Activated CD4-positive, alpha-beta T cell treated with anti-CD3 and anti-CD28 coated beads, Interleukin-2, amount 50 U/mL, for 4 hours (primary cell): ENCODE data around the gene SMYD3.

Source experiments
- DNase-seq, 2 experiments: peaks; one replicate each; pipeline ENCODE4 v3.0.0-alpha.2; 2020

The SMYD3 gene

GRCh38 chr1:245810181-245810769 lies 696.8 kb downstream of the SMYD3 start:
- no peak for DNase-seq

- DNase-seq: no peak
Measured at GRCh38 chr1:245809361-245809760, 697.7 kb downstream of the SMYD3 start.

- DNase-seq: no peak
Measured at GRCh38 chr1:245807954-245808719, 698.9 kb downstream of the SMYD3 start.

- no peak for DNase-seq
Measured at GRCh38 chr1:245807306-245807705, 699.8 kb downstream of the SMYD3 start.

- no peak for DNase-seq
Measured at GRCh38 chr1:245805532-245805931, 701.5 kb downstream of the SMYD3 start.

- no peak for DNase-seq
Measured at GRCh38 chr1:245804696-245805095, 702.4 kb downstream of the SMYD3 start.

GRCh38 chr1:245803666-245804037 lies 703.4 kb downstream of the SMYD3 start:
- DNase-seq: no peak

GRCh38 chr1:245802941-245803665 lies 704.0 kb downstream of the SMYD3 start:
- no peak for DNase-seq

- DNase-seq: no peak
Measured at GRCh38 chr1:245800901-245801605, 706.0 kb downstream of the SMYD3 start.

- DNase-seq: no peak
Measured at GRCh38 chr1:245798349-245798711, 708.7 kb downstream of the SMYD3 start.

GRCh38 chr1:245797592-245798348 lies 709.3 kb downstream of the SMYD3 start:
- no peak for DNase-seq

GRCh38 chr1:245791410-245792312 lies 715.4 kb downstream of the SMYD3 start:
- no peak for DNase-seq

GRCh38 chr1:245790441-245790840 lies 716.6 kb downstream of the SMYD3 start:
- DNase-seq: no peak

- no peak for DNase-seq
Measured at GRCh38 chr1:245788886-245789285, 718.2 kb downstream of the SMYD3 start.

- DNase-seq: no peak
Measured at GRCh38 chr1:245788269-245788668, 718.8 kb downstream of the SMYD3 start.

- no peak for DNase-seq
Measured at GRCh38 chr1:245786948-245787347, 720.1 kb downstream of the SMYD3 start.

- no peak for DNase-seq
Measured at GRCh38 chr1:245779797-245780755, 727.0 kb downstream of the SMYD3 start.

- no peak for DNase-seq
Measured at GRCh38 chr1:245777752-245778151, 729.3 kb downstream of the SMYD3 start.

GRCh38 chr1:245776694-245777332 lies 730.3 kb downstream of the SMYD3 start:
- no peak for DNase-seq

- no peak for DNase-seq
Measured at GRCh38 chr1:245776139-245776538, 730.9 kb downstream of the SMYD3 start.
